ENCODE results near the gene AGA.

AGA gene

DNA sequence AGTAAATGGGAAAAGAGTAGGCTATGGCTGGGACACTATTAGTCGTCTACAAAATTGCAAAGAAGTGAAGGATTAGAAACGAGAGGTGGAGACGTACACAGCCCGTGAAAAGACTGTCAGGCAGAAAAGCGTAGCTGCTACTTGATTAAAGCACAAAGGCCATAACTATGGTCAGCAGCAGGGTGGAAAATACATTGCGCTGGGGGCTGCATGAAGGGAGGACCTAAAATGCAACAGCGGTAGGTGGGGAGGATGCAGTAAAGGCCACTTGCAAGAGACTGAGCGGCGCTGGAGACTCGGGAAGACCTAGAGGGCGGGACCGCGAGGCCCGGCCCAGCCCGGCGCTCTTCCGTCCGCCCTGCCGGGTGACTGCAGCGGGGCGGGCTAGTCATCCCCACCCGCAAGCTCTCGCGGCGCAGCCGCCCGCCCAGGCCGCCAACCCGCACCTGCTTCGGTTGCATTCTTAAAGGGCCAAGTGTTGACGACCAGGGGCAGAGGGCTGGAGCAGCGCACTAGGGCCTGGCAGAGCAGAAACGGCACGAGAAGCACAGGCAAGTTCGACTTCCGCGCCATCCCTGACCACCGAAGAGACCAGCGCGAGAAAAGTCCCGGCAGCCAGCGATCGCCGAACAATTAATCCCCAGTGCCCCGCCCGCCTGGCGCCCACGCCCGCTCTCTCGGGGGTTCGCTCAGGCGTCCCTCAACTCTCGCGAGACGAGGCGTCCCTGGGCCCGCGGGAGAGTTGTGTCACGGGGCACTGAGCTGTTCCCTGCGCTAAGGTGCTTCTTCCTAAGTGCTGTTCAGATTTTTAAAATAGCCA is at the start of gene AGA:
Gene AGA (minus strand): TSS at position 635 of the 820 bp plus-strand sequence. CDS start 62 bp downstream, at position 573.
- peak; percentile 96 for DNase-seq

DNA sequence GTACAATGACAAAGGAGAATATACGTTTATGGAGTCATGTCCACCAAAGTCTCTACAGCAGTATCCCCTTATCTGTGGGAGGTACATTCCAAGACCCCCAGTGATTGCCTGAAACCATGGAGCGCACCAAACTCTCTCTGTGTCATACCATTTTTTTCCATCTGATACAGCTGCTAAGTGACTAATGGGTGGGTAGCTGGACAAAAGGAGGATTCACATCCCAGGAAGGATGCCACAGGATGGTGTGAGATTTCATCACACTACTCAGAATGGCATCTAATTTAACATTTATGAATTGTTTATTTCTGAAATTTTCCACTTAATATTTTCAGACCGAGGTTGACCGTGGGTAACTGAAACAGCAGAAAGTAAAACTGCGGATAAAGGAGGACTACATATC is 49.8 kb upstream of the AGA start:
- DNase-seq = no peak

DNA sequence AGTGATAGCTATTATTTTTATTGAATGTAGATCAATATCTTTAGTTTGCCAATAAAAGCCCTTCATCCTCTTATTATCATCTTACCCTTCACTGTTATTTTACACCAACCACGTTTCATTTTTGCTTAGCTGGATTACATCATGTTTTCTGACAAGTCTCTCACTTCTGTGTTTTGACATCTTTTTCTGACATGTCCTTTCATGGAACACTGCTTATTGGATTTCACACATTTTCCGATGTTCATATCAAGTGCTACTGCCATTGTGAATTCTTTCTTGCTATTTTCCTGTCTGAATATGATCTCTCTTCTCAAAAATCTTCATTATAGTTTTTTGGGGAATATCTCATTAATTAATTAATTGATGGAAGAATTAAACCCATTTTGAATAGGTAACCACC is 48.5 kb upstream of the AGA start:
- no peak for DNase-seq

DNA sequence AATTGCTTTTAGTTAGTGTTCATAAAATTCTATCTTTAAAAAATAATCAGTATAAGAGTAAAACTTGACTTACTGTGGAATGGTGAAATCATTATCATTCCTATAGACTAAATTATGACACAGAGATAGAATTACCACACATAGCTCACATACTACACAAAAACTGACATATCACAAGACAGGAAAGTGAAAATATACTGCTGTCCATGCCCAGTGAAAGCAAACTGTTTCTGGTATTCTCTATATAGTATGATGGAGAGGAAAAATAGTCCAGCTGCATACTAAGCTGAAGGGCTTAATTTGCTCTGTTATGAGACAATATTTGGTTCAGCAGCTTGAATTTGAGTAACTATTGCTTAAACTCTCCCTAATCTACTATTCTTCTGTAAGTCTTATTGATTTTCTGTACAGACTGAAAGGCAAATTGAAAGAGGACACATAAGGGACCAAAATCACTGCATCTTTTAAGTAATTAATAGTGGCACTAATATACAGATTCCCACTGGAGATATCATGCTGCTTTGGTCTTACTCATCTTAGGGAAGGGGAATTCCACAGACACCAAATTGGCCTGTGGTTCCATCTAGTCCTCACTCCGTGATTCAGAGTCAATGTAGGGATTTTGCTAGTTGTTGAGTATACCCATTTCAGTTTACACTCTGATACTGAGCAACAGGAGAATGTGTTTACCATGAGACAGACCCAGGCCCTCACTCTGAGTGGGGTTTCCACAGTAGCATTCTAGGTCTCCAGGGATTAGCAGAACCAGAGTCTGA is 47.4 kb upstream of the AGA start:
- DNase-seq = peak; percentile 45

GRCh38 chr4:177487977-177488376 is 45.7 kb upstream of the AGA start:
- no peak for DNase-seq

DNA sequence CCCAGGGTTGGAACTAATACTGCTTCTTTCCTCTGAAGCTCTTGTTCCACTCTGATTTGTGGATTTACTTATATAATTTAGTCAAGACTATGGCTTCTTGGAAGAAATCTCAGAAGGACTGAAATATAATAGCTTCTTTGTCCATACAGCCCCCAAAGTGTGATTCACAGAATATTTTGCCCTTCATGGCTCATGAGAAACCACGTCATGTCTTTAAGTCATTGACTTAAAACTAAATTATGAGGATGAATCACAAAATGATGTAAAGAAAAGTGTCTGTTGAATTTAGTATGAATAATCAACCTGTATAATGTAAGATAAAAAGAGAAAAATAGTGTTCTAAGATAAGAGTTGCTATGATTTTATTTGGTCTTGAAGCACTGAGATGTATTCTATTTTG is 43.3 kb upstream of the AGA start:
- peak; percentile 85 for DNase-seq

DNA sequence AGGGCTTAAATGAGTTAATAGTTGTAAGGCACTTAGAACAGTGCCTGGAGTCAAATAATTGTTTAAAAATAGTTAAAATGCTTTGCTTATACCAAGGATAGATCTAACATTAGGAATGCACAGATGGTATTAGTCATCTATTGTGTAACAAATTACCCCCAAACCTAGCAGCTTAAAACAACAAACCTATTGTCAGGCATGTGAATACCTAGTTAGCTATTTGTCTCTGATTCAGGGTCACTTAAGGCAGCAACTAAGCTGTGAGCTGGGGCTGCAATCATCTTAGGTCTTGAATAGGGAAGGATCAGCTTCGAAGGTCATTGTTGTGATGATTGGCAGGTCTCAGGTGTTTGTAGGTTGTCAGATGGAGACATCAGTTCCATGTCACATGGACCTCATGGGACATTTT is 42.4 kb upstream of the AGA start:
- DNase-seq = peak; percentile 91

GRCh38 chr4:177483760-177484159 is 41.5 kb upstream of the AGA start:
- DNase-seq = no peak

DNA sequence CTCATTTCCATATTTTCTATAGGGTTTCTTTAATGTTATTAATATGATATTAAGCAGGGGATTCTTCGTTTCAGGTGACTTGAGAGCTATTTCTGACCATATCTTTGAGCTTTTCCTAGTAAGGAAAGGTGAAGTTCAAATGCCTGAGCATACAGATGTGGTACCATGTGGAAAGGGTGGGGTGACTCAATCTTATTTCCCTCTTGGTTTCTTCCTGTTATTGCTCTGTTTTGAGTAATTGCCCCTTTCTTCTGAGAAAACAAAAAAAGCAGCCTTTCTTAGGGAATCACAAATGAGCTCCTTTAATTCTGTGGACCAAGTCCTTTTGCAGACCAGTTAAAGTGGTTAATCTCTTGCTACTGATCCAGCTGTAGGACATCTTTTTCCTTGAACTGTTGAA is 41.0 kb upstream of the AGA start:
- no peak for DNase-seq

GRCh38 chr4:177482367-177482766 is 40.1 kb upstream of the AGA start:
- DNase-seq = no peak

- DNase-seq = peak; percentile 93
Measured at GRCh38 chr4:177480795-177481194, 38.6 kb upstream of the AGA start.

DNA sequence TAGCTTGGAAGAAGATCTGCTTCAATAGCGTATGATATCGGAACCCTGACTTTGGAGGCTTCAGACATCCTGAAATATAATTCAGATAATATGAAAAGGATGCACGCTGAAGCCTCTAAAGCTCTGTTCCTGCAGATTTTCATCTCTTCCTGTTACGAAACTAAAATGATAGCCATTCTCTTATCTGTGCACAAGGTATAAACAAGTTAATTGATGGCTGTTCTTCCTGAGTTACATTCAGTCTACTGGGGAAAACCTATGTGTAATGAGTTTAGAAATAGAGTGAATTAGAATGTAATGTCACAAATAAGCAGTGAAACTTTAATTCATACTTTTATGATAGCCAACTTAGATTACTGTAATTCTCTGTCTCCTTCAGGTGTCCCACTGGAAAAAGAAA is 36.8 kb upstream of the AGA start:
- no peak for DNase-seq

GRCh38 chr4:177478496-177478895 is 36.3 kb upstream of the AGA start:
- DNase-seq = no peak

DNA sequence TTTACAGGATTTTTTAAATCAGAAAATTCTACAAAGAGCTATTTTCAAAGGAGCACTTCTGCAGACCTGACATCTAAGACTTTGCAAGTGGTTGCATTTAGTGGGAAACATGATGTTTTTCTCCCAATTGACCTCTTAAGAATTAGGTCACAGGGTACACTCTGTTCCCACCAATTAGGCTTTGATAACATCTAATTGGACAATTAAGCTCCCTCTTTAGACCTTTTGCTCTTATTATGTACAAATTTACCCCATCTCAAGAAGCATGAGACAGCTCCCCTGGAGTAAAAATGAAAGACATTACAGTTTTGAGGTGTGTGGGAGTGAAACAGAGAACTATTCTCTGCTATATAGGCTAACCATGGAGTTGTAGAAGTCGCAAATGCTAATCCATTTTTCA is 31.8 kb upstream of the AGA start:
- DNase-seq = no peak

GRCh38 chr4:177464026-177464425 is 21.8 kb upstream of the AGA start:
- DNase-seq = no peak

DNA sequence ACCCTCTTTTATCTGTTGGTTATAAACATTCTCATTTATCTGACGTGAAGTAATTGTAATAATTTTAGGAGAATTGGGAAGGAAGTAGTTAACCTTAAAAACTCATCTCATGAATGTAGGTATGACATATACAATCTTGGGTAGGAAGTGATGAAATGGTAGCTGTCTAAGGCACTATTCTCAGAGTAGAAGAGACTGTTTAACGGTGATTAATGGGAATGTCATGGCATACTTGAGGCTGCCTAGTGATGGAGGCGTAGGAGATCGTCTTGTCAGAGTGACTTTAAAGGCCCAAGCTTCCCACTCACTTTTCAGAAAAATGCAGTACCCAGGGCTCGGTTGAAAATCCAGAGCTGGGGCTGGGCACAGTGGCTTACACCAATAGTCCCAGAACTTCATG is 19.4 kb upstream of the AGA start:
- peak; percentile 37 for DNase-seq

DNA sequence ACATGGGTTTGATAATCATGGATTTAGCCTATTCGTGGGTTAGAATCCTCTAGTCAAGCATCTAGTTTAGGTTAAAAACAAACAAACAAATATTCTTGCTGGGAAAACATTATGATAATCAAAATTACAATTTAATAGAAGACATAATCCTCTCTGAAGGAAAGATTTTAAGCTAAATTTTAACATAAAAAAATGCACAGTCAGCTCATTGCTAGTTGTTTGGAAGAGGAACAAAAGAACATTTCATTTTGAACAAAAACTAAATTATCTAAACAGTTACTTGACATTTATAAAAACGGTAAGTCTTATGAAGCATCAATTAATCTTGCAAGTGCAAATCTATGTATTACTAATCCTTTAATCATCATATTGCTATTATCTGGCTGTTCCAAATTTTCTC is 18.2 kb upstream of the AGA start:
- DNase-seq = no peak

DNA sequence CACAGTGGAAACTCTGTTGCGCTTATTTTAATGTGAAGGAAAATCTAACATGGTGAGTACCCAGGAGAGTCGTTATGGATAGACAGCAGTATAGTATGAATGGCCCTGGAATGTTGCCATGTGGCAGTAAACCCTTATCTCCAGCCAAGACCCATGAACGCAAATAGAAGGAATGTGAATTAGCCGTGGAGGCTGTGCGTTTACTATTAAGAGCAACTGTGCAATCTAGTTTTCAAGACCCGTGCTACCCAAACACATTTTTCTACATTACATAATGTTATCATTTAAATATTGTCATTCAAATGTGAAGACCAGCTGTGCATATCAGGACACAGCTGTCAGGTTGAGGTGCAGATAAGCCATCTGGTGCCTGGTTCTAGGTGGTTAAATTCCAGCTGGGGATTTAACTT is 13.3 kb upstream of the AGA start:
- peak; percentile 88 for DNase-seq

GRCh38 chr4:177453116-177453515 is 10.9 kb upstream of the AGA start:
- DNase-seq = no peak

DNA sequence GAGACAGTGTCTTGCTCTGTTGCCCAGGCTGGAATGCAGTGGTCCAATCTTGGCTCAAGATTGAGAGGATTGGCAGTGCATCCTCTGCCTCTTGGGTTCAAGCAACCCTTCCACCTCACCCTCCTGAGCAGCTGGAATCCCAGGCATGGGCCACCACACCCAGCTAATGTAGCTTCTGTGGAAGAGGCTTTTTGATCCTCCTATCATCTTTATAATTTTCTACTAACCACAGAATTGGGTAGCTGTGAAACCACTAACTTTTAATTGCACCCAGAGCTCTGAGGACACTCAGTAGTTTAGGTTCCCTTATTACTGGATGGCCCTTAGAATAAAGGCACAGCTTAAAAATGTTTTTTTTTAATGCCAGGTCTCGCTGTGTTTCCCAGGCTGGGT is 8.9 kb upstream of the AGA start:
- no peak for DNase-seq

DNA sequence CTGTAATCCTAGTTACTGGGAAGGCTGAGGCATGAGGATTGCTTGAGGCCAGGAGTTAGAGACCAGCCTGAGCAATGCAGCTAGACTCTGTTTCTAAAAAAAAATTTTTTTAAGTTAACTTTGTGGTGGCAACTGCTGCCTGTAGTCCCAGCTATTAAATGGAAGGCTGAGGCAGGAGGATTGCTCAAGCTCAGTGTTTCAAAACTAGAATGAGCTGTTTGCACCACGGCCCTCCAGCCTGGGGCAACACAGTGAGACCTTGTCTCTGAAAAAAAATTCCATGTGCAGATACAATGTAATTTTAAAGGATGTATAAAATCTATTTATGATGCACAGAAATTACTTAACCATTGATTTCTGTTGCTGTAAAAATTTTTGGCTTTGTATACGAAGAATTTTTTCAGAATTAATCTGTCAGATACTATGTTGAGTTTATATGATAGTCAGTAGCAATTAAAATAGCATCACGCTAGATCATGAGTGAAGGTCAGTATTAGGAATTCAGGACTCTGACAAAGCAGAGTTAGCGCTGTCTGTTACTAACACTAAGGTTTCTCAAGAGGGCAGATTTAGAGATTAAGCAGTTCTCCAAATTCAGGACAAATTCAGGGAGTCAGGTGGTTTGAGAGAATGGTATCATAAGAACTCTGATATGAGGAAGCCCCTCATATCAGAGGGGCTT is 8.3 kb upstream of the AGA start:
- DNase-seq = peak; percentile 26

DNA sequence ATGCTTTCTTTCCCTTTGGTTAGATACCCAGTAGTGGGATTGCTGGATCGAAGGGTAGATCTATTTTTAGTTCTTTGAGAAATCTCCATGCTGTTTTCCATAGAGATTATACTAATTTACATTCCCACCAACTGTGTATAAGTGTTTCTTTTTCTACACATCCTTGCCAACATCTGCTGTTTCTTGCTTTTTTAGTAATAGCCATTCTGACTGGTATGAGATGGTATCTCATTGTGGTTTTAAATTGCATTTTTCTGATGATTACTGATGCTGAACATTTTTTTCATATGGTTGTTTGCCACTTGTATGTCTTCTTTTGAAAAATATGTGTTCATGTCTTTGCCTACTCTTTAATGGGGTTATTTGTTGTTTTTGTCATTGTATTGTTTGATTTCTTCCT is 6.6 kb upstream of the AGA start:
- peak; percentile 81 for DNase-seq

DNA sequence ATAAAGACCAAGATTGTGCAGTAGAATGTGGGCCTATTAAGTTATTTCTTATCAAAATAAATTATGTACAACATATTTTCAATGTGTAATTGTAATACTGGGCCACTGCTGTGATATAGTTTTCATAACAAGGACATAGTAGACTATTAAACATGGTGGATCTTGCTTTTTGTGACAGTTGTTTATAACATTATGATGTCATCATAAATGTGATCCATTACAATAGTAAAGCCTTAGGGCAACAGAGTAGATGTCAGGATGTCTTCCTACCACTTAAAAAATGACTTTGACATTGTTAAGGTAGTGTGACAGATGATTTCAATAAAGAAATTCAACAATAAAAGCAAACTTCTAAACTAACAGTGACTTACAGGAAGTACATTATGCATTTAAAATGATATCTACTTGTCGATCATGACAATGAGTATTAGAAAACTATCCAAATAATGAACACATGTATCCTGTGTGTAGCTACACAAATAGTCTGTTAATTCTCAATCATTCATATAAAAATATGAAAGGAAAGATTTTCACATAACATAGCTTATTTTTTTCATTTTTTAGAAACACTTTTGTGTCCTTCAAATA is 5.3 kb upstream of the AGA start:
- no peak for DNase-seq

Measured in fibroblast of skin of right quadriceps (primary cell).